ENCODE data around the gene MAPK6. TPM values are rescaled to one million over a fixed set of nuclear protein-coding genes. Genes with fewer than 3 reads are reported as not detected.

Gene MAPK6
- total RNA-seq, 6 donors from 2014 or later: 6.7 to 34.1 (median 24.4) TPM

DNA sequence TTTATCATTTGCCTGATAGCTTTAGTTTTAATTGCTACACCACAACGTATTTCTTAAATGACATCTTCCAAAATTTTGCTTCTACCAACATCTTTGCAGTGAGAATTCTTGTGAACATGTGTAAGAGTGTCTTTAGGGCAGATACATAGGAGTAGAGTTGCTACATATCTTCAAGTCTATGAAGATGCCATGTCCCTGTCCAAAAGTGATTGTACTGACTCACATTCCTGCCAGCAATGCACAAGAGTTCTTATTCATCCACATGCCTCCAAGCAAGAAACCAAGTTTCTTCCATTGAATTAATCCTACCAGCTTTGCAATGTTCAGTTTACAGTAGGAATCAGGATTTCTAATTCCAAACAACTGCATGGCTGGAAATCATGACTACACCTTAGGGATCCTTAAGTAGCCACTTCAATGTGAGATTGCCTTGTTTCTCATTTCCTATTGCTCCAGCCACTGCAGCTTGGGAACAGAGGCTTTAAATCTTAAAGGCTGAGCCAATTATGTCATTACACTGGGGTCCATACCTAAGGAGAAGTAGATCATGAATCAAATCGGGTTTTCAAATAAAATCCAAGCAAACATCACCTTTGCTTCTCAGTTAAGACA lies 49.1 kb downstream of the MAPK6 start:
- TF ChIP-seq POLR2AphosphoS5 (IDR thresholded peaks at IDR 0.05) (no peak), POLR2A (IDR thresholded peaks at IDR 0.05) (no peak), EP300 (IDR thresholded peaks at IDR 0.05) (no peak)
- TF ChIP-seq, protein P1, sequence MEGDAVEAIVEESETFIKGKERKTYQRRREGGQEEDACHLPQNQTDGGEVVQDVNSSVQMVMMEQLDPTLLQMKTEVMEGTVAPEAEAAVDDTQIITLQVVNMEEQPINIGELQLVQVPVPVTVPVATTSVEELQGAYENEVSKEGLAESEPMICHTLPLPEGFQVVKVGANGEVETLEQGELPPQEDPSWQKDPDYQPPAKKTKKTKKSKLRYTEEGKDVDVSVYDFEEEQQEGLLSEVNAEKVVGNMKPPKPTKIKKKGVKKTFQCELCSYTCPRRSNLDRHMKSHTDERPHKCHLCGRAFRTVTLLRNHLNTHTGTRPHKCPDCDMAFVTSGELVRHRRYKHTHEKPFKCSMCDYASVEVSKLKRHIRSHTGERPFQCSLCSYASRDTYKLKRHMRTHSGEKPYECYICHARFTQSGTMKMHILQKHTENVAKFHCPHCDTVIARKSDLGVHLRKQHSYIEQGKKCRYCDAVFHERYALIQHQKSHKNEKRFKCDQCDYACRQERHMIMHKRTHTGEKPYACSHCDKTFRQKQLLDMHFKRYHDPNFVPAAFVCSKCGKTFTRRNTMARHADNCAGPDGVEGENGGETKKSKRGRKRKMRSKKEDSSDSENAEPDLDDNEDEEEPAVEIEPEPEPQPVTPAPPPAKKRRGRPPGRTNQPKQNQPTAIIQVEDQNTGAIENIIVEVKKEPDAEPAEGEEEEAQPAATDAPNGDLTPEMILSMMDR (IDR thresholded peaks at IDR 0.05): no peak
- H3K27ac ChIP-seq: no peak overlapping the region
- 76 to 80% methylated on average over 2 of the region's 2 CpGs for WGBS, 2 donors
- peaks cover 0 to 4% (median 0%) of the 10 kb centered on the region in 4 donors for H3K4me1 ChIP-seq
- H3K36me3 ChIP-seq: peaks cover 5 to 18% (median 14%) of the 10 kb centered on the region in 4 donors
- ATAC-seq (ENCODE audit: low FRiP score in 2 of 2): no peak
- H3K4me3 ChIP-seq: no peak overlapping the region
- no peak for DNase-seq
- no peaks in the 10 kb centered on the region for H3K9me3 ChIP-seq
- no peaks in the 10 kb centered on the region for H3K27me3 ChIP-seq

DNA sequence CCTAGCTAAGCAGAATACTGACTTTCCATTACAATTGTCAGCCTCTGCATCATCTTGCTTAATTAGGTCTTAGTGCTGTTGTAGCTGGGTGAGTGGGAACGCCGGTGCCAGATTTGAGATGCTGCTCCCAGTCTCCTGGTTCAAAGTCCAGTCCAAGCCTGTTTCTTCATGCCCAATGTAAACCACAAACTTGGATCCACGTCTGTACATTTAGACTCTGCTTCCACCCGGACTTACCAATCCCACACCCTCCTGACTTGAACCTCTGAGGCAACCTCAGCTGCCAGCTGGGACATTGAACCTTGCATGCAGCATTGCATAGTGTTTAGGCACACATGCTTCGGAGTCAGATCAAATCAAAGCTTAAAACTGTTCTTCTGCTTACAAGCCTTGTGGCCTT lies 50.5 kb downstream of the MAPK6 start:
- WGBS, 2 donors: 87% methylated on average over 5 of the region's 5 CpGs
- Histone ChIP-seq H3K4me1 (peaks cover 0 to 4% (median 0%) of the 10 kb centered on the region in 4 donors), H3K36me3 (peaks cover 0 to 5% (median 3%) of the 10 kb centered on the region in 4 donors), H3K9me3 (no peaks in the 10 kb centered on the region), H3K27me3 (no peaks in the 10 kb centered on the region), H3K27ac (no peak overlapping the region), H3K4me3 (no peak overlapping the region)
- ATAC-seq (ENCODE audit: low FRiP score in 2 of 2) (no peak), DNase-seq (no peak)
- TF ChIP-seq POLR2A (IDR thresholded peaks at IDR 0.05): no peak
- no peak for TF ChIP-seq EP300 (IDR thresholded peaks at IDR 0.05)
- no peak for TF ChIP-seq POLR2AphosphoS5 (IDR thresholded peaks at IDR 0.05)

DNA sequence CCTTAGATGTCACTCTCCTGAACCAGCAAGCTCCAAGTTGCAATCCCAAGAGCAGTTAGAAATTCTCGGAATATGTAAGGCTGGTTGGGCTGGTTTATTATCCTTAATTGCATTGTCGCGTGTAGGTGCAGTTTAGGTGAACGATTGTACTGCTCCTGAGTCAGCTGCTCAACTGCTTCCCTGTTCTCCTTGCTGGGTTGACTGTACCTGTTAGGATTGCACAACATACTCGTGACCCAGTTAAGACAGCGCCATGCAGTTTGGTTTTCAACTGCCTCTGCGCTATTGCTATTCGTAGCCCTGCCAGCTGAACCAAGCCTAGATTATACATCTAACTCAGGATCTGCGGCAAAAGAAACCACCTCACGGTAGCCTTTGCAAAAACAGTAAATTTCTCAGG lies 52.6 kb downstream of the MAPK6 start:
- 65 to 80% methylated on average over 10 of the region's 10 CpGs for WGBS, 2 donors
- peak in 1 of 2 donors; percentile 83 for DNase-seq
- H3K4me1 ChIP-seq: peaks cover 0 to 4% (median 0%) of the 10 kb centered on the region in 4 donors
- H3K36me3 ChIP-seq: no peaks in the 10 kb centered on the region
- no peak overlapping the region for H3K4me3 ChIP-seq
- no peak overlapping the region for H3K27ac ChIP-seq
- no peaks in the 10 kb centered on the region for H3K27me3 ChIP-seq
- TF ChIP-seq POLR2AphosphoS5 (IDR thresholded peaks at IDR 0.05) (peak in 1 of 2 donors; percentile 53), POLR2A (IDR thresholded peaks at IDR 0.05) (no peak), EP300 (IDR thresholded peaks at IDR 0.05) (peak in 1 of 4 donors; percentile 59)
- TF ChIP-seq, protein P1 (IDR thresholded peaks at IDR 0.05): no peak
- H3K9me3 ChIP-seq: no peaks in the 10 kb centered on the region
- ATAC-seq (ENCODE audit: low FRiP score in 2 of 2): peak; percentile 69 to 90

DNA sequence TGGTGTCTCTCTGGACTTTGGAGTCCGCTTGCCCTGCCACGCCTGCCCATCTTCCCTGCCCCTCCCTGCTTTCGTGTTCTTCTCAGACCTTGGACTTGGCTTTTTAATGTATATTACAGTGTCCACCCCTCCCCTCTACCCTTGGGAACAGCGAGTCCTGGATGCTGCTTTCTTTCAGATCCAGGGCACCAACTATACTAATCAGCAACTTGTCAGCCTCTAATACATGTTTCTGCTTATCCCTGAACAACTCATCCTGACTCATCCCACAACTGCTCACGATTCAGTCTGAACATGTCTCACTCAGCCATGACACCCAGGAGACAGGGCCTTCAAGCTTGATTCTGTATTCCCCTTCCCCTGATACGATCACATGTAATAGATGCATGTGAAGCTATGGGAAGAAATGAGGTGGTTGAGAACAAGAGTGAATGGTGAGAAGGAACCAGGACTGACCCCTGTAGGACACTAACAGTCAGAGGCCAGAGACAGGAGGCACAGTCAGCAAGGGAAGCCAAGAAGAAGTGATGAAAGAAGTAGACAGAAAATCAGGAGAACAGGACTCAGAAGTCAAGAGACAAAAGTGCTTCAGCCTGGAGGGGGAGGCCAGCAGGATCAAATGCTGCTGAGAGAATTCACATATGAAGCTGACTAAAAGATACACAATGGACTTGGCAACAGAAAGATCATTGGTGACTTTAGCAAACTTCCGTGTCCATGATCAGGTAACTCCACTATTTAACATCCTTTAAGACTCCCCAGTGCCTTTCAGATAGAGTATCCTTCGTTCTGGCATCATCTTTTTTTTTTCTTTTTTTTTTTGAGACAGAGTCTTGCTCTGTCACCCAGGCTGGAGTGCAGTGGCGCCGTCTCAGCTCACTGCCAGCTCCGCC lies 58.1 kb downstream of the MAPK6 start:
- peaks cover 0 to under 1% (median 0%) of the 10 kb centered on the region in 4 donors for H3K4me1 ChIP-seq
- H3K27ac ChIP-seq: no peak overlapping the region
- no peak overlapping the region for H3K4me3 ChIP-seq
- H3K9me3 ChIP-seq: no peaks in the 10 kb centered on the region
- H3K27me3 ChIP-seq: no peaks in the 10 kb centered on the region
- TF ChIP-seq EP300 (IDR thresholded peaks at IDR 0.05): no peak
- TF ChIP-seq POLR2AphosphoS5 (IDR thresholded peaks at IDR 0.05): no peak
- TF ChIP-seq, protein P1 (IDR thresholded peaks at IDR 0.05): no peak
- no peak for TF ChIP-seq POLR2A (IDR thresholded peaks at IDR 0.05)
- no peaks in the 10 kb centered on the region for H3K36me3 ChIP-seq
- ATAC-seq (ENCODE audit: low FRiP score in 2 of 2): peak in 1 of 2 donors; percentile 42
- DNase-seq: no peak
- 85 to 92% methylated on average over 11 of the region's 11 CpGs for WGBS, 2 donors

GRCh38 chr15:52078197-52078875 lies 59.3 kb downstream of the MAPK6 start:
- no peak for TF ChIP-seq POLR2A (IDR thresholded peaks at IDR 0.05)
- TF ChIP-seq POLR2AphosphoS5 (IDR thresholded peaks at IDR 0.05): no peak
- no peak for TF ChIP-seq EP300 (IDR thresholded peaks at IDR 0.05)
- TF ChIP-seq, protein P1 (IDR thresholded peaks at IDR 0.05): no peak
- Histone ChIP-seq H3K27me3 (no peaks in the 10 kb centered on the region), H3K4me3 (no peak overlapping the region), H3K27ac (no peak overlapping the region), H3K4me1 (peaks cover 0 to 5% (median 0%) of the 10 kb centered on the region in 4 donors), H3K36me3 (no peaks in the 10 kb centered on the region), H3K9me3 (no peaks in the 10 kb centered on the region)
- DNase-seq (no peak), ATAC-seq (ENCODE audit: low FRiP score in 2 of 2) (peak in 1 of 2 donors; percentile 28)
- 77 to 78% methylated on average over 8 to 10 of the region's 10 CpGs for WGBS, 2 donors
